GOT3 (cell line): ENCODE data around the gene FUT2.
"Not testable (repeated sequence)": the region's sequence is repeated elsewhere in the genome, so short reads cannot be mapped to it uniquely, and the experiment has no call there.

Experiments
- DNase-seq: peaks from one replicate; lab custom pipeline; 2025; ENCODE audit warnings: mixed read lengths; lab: John Stamatoyannopoulos, UW

Gene FUT2

DNA sequence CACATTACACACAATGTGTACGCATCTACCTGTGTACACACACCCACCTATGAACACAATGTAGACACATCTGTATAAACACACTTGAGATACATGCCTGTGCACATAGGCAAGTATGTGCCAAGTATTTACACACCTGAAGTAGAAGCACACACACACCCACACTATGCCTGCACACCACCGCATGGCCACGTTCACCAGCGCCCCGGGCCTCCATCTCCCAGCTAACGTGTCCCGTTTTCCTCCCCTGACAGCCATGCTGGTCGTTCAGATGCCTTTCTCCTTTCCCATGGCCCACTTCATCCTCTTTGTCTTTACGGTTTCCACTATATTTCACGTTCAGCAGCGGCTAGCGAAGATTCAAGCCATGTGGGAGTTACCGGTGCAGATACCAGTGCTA is 6.9 kb downstream of the FUT2 start:
- DNase-seq: no peak

DNA sequence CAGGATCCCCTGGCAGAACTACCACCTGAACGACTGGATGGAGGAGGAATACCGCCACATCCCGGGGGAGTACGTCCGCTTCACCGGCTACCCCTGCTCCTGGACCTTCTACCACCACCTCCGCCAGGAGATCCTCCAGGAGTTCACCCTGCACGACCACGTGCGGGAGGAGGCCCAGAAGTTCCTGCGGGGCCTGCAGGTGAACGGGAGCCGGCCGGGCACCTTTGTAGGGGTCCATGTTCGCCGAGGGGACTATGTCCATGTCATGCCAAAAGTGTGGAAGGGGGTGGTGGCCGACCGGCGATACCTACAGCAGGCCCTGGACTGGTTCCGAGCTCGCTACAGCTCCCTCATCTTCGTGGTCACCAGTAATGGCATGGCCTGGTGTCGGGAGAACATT is 7.5 kb downstream of the FUT2 start:
- no peak for DNase-seq

- no peak for DNase-seq
Observed at GRCh38 chr19:48705431-48705830, 9.7 kb downstream of the FUT2 start.

DNA sequence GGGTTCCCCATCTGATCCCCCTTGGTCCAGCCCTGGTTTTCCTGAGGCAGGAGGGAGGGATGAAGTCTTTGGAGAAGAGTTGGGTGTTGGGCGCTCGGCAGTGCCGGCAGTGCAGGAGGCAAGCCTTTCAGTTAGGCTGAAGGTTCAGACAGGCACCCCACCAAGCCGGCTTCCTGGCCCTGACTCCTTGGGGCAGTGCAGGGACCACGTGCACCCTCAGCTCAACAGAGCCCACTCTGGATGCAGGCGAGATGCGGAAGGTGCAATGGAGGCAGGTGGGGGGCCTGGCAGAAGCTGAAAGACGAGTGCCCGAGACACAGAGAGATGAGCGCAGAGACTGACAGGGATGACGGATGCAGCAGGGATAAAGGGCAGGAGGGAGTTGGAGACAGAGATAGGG is 12.7 kb downstream of the FUT2 start:
- DNase-seq: no peak

DNA sequence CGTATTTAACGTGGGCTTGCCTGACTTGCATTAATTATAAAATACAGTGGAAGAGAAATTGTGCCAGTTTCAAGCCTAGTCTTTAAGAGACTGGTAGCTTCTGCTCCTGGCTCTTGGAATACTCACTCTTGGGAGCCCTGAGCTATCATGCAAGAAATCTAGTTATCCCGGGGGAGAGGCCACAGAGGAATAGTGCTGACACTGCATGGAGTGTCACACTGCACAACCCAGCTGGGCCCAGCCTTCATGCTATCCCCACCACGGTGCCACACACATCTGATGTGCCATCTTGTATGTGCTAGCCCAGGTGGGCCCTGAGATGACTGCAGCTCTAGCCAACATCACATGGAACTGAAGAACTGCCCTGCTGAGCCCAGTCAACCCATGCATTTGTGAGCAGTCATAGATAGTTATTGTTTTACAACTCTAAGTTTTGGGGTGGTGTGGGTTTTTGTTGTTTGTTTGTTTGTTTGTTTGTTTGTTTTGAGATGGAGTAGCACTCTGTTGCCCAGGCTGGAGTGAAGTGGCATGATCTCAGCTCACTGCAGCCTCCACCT is 15.4 kb downstream of the FUT2 start:
- no peak for DNase-seq

DNA sequence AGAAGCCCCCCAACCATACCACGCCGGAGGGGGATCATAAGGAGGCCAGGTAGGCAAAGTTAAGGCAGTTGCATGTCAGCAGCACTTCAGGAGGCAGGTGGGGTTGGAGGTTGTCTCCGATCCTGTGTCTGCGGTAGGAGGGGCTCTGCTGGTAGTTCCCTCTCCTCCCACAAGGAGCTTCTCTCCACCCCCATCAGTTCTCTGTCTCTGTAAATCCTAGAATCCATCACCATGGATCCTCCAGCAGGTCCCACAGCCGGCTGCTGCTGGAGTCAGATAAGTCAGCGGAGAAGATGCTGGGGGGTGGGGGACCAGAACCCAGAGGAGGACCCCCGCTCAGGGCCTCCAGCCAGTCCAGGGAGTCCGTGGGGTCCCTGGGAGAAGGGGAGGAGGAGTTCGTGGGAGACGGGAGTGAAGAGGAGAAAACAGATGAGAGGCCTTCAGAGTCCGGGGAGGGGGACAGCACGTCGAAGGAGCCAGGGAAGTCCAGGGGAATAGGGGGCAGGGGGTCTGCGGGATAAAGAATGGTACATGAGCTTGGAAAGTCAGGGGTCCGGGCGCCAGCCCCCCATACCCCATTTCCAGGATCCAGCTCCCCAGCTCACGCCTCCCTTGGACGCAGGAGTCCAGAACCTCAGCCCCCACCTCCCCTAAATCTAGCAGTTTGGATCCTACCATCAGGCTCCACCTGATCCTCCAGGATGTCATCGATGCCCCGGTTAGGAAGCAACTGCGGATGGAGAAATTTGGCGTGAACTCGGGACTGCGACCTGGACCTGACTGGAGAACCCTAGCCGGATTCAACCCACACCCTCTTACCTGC is 17.5 kb downstream of the FUT2 start:
- no peak for DNase-seq

DNA sequence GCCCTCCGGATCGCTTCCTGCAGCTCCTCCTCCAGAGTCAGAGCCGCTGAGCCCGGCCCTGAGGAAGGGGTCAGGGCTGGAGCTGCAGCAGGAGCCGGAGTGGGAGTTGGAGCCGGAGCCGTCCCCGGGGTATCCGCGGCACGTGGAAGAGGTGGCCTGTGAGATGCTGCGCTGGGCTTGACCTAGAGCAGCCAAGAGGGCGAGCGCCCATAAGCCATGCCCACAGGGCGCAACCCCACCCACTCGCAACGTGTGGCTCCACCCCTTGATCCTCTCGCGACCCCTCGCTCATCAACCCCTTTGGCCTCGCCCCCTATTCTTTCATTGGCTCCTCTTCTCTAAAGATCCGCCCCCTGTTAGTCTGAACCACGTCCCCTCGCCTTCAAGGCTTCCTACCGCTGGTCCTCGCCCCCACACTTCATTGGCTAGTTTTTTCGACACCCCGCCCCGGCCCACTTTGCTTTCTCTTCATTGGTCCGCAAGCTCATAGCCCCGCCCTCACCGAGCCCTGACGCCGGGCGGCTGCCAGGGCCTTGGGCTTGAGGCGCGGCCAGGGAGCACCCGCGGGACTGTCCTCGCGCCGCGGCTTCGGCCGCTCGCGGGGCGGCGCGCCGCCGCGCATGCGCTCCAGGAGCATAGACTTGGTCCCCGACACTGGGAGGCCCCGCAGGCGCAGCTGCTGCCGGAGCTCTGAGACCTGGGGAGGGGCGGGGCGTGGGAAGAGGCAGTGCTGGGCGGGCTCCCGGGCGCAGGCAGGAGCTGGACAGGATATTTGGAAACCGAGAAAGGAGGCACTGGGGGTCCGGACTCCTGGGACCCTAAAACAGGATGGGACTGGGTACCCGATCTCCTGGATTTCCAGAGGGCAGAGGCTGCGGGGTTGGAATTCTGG is 18.3 kb downstream of the FUT2 start:
- peak; percentile 94 for DNase-seq

DNA sequence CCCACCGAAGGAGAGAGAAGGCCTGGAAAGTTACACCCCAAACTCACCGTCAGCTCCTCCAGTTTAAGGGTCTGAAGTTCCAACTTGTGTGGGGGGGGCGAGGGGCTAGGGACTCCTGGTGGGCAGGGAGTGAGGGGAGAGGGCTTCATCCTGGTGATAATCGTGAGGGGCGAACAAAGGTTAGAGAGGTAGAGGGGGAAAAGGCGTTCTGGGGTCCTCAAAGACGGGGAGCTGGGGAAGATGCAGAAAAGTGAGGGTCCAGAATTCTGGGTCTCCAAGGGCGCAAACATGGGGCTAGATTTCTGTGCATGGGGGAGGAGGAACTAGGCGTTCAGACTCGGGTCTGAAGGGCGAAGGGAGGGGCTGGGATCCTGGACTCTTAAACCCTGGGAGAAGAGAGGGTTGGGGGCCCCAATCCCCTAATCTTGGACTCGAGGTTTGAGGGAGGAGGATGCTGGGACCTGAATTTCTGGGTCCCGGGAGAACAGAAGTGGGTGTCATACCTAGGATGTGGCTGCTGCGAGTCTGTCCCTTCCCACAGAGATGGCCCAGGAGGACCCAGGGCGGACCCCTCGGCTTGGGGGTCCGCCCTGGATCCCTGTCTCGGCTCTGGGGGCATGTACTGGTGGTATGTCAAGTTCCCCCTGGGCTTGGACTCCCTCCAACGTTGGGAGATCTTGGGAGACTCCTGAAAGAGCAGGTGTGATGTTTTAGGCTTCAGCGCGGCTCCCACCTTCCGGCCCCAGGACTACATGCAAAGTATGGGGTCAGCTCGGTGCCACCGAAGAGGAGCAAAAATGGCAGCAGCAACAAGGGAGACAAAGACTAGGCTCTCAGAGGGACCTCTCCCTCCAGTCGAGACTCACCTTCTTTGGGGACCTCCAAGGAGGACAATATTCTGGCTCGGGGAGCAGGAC is 19.2 kb downstream of the FUT2 start:
- no peak for DNase-seq

DNA sequence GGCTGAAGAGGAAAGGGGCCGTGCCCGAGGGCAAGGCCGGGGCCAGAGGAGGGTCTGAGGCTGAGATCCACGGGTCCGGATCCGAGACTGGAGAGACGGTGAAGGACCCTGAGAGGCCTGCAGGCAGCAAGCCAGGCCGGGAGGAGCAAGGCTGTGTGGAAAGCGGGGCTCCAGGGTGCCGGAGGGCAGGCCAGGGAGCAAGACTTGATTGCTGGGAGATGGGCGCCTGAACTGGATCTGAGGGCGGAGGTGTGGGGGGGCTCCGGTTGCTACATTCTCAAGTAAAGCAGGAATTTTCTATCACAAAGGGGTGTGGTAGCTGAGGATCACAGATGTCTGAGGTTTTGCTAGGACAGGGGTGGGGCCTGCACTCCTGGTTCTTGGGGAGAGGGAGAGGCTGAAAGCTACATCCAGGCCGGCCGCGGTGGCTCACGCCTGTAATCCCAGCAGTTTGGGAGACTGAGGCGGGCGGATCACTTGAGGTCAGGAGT is 20.0 kb downstream of the FUT2 start:
- DNase-seq: no peak

DNA sequence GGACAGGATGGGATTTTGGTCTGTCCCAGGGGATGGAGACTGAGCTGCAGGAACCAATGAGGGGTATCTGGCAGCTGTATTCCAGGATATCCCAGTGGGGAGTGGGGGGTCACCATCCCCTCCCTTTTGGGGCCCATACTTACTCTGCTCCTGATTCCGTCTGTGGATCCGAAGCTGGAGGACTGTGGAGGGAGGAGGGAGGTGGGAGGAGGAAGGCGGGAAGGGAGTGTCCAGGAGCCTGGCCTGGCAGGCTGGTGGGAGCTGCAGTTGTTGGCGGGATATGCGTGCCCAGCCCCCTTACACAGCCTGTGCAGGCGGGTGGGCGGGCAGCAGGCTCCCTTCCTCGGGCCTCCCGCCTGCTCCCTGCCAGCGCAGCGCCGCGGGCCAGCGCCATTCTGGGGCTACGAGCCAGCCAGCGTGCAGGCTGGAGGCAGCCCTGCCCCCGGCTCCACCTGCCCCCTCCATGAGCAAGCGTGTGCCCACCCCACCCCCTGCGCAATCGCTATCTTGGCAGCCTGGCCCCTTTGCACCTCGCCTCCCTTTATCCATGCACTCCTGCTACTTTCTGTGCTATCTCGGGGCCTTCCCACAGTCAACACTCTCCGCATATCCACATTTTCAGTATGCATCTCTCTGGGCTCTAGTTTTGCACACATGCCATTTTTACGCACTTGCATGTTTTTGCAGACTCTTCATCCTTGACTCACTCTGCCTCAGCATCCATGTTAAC is 21.0 kb downstream of the FUT2 start:
- no peak for DNase-seq

DNA sequence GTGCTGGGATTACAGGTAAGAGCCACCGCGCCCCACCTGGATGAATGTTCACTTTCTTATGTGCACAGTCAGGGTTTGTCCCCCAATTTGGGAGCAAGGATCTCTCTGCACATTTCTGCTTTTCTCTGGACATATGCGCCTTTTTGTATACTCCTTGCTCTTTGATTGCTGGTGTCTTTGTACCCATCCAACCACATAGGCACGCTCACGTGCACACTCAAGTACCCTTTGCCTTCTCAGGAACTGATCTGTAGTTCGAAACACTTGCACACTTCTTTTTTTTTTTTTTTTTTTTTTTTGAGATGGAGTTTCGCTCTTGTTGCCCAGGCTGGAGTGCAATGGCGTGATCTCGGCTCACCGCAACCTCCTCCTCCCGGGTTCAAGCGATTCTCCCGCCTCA is 22.3 kb downstream of the FUT2 start:
- DNase-seq: not testable (repeated sequence)

GRCh38 chr19:48718711-48719231 is 23.0 kb downstream of the FUT2 start:
- no peak for DNase-seq

GRCh38 chr19:48719263-48720171 is 23.7 kb downstream of the FUT2 start, which contains the start of gene MAMSTR:
MAMSTR (minus strand) TSS chr19:48719725; CDS start chr19:48719031, 694 bp downstream.
- DNase-seq: no peak

GRCh38 chr19:48720251-48720612 is 24.5 kb downstream of the FUT2 start:
- no peak for DNase-seq

DNA sequence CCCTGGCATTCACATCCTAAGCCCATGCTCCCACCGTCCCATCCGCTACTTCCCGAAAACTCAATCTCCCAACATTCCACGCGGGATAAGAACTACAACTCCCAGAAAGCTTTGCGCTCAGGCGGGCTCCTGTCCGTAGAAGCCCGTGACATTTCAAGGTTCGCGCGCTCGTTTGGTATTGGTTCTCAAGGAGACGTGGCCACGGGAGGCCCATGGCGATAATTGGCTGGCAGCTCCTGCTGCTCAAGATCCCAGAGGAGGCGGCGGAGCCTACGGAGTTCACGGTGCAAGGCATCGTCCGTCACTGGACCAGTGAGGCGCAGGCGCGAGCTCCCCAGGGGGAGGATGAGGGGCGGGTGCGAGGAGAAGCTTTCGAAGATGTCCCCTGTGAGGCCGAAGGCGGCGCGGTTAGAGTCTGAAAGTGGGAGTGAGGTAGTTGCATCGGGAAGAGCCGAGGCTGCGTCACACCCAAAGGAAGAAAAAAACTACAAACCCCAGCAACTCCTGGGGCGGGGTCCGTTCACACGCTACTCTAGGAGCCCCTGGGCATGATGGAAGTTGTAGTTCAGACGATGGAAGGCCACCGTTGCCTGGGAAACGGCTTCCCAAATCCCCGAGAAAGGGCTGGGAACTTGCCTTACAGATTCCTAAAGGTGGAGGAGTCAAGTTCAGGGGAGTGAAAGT is 25.0 kb downstream of the FUT2 start:
- DNase-seq: peak; percentile 89

DNA sequence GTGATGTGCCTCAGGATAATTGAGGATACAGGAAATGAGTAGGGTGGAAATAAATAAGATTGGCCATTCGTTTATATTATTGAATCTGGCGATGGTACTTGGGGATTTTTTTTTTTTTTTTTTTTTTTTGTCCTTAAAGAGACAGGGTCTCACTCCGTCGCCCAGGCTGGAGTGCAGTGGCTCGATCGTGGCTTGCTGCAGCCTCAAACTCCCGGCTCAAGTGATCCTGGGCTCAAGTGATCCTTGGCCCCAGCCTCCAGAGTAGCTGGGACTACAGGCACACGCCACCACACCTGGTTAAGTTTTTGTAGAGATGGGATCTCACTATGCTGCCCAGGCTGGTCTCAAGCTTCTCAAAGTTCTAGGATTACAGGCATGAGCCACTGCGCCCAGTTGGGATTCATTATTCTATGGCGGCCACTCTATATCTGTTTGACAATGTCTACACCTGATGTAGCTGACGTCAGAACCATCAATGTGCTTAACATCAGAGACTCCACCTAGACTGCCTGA is 26.5 kb downstream of the FUT2 start:
- DNase-seq: no peak

GRCh38 chr19:48724796-48725753 is 29.3 kb downstream of the FUT2 start:
- DNase-seq: no peak
